Right lobe of liver (tissue), 6 donors: ENCODE measurements around the gene NCK2. TPM values are rescaled to one million over a fixed set of nuclear protein-coding genes. Genes with fewer than 3 reads are reported as not detected.

ENCODE experiments used
- ATAC-seq, 4 donors: fragments of 200-7000 bp; cut with Tn5 transposase; one replicate each; pipeline ENCODE4 v1.9.1; 2020; ENCODE audit warnings: mild to moderate bottlenecking in 4 of 4, moderate library complexity in 4 of 4
- DNase-seq, 3 donors: peaks; one replicate each; pipeline ENCODE4 v3.0.0-alpha.2; 2020
- H3K27ac ChIP-seq, 3 donors: fragments of 200-600 bp; one replicate each; pipeline ENCODE4 v1.8.0; 2022
- H3K27me3 ChIP-seq, 2 donors: fragments of 200-600 bp; one replicate each; pipeline ENCODE4 v1.8.0; 2022
- H3K36me3 ChIP-seq, 4 donors: fragments of 200-600 bp; sonication (generic) in 1 of 4; one replicate each; pipeline versions ENCODE4 v1.5.1 to v1.8.0; 2017 to 2022; ENCODE audit warnings: control low read depth in 1 of 4
- H3K4me1 ChIP-seq, 4 donors: fragments of 200-600 bp; sonication (generic) in 1 of 4; one replicate each; pipeline versions ENCODE4 v1.5.1 to v1.8.0; 2017 to 2022; ENCODE audit warnings: control low read depth in 1 of 4
- H3K4me3 ChIP-seq, 3 donors: fragments of 200-600 bp; one replicate each; pipeline ENCODE4 v1.8.0; 2022
- H3K9me3 ChIP-seq, 4 donors: fragments of 200-600 bp; sonication (generic) in 1 of 4; one replicate each; pipeline versions ENCODE4 v1.5.1 to v1.8.0; 2017 to 2022; ENCODE audit warnings: control low read depth in 1 of 4
- CTCF ChIP-seq, 4 donors: fragments of 200-600 bp in 3 of 4; fragments of 450-650 bp in 1 of 4; IDR thresholded peaks; one replicate each; pipeline versions ENCODE4 v1.5.1 to v1.8.0; 2016 to 2022; ENCODE audit warnings: antibody characterized with exemption in 4 of 4, mild to moderate bottlenecking in 2 of 4
- POLR2A ChIP-seq: fragments of 450-650 bp; IDR thresholded peaks from one replicate; pipeline ENCODE4 v1.6.1; 2017; ENCODE audit warnings: antibody characterized with exemption, mild to moderate bottlenecking
- WGBS: methylation state at CpG from one replicate; pipeline ENCODE4 v1.1.6; 2018; ENCODE audit warnings: low coverage, low lambda C conversion rate; ENCODE audit not compliant: insufficient coverage; ENCODE audit errors: missing lambda C conversion rate; 5-methylcytosine and 5-hydroxymethylcytosine counted together
- intact Hi-C, 2 donors: fragments of 100-400 bp; cut with DNase I; formaldehyde crosslinking; loops; one replicate each; pipeline versions ENCODE4 v1.11.2 to v1.14.1; 2022
- total RNA-seq, 6 experiments: library from RNA; depleted of rRNA in 2 of 6; stranded (reverse); fragments of >200 nt in 2 of 6; fragmentation: NEBNext Ultra II Directional in 3 of 6; extraction: Animal tissue kit (Norgen Biotek cat#: 25700) in 3 of 6; gene quantifications; one replicate each; pipeline versions ENCODE4 v1.1.0 to v1.2.4, GENCODE V29; 2016 to 2023
- donor health status: DM: no; HTN: yes; CAD: no.
- donor health status: DM: no; HTN: no; CAD: no.
- donor health status: DM: no; HTN: no; CAD: no.
- donor health status: DM: no; HTN: yes; CAD: no.
- donor health status: DM: no; HTN: yes; CAD: no.

Gene NCK2
- total RNA-seq, 6 experiments from 2014 or later = 4.8 to 11.7 (median 7.1) TPM

GRCh38 chr2:105910497-105911238 lies 166.0 kb downstream of the NCK2 start:
- no peak overlapping the region for H3K4me3 ChIP-seq
- DNase-seq (no peak), ATAC-seq (peak in 3 of 4 donors; percentile 20 to 68 (median 30))
- 54% methylated on average over 12 of the region's 13 CpGs for WGBS
- no peaks in the 10 kb centered on the region for H3K36me3 ChIP-seq
- H3K27me3 ChIP-seq = no peaks in the 10 kb centered on the region
- no peak overlapping the region for H3K27ac ChIP-seq
- peaks cover 0 to 3% (median 0%) of the 10 kb centered on the region in 4 donors for H3K4me1 ChIP-seq
- TF ChIP-seq POLR2A (no peak), CTCF (IDR thresholded peaks at IDR 0.05) (no peak)
- no peaks in the 10 kb centered on the region for H3K9me3 ChIP-seq
- intact Hi-C loops = no loop called here

DNA sequence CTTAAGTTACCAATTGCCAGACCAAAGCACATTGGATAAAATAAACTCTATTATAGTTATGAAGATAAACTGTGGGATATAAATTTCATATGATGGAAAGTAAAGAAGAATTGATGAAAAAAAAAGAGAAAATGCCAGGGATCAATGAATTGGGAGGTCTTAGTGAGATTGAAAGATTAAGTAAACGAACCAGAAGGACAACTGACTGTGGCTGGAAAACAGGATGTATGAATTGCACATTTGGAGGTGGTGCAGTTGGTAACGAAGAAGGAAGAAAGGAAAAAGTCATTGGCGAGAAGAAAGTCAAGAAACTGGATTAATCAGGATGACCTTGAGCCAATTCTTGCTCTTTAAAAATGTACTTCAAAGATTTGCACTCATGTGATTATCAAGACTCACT lies 166.7 kb downstream of the NCK2 start:
- no peaks in the 10 kb centered on the region for H3K27me3 ChIP-seq
- ATAC-seq (no peak), DNase-seq (no peak)
- peaks cover 0 to 3% (median 0%) of the 10 kb centered on the region in 4 donors for H3K4me1 ChIP-seq
- TF ChIP-seq POLR2A = no peak
- TF ChIP-seq CTCF (IDR thresholded peaks at IDR 0.05) = no peak
- no peaks in the 10 kb centered on the region for H3K9me3 ChIP-seq
- intact Hi-C loops = no loop called here
- H3K27ac ChIP-seq = no peak overlapping the region
- 54% methylated on average over 3 of the region's 3 CpGs for WGBS
- no peaks in the 10 kb centered on the region for H3K36me3 ChIP-seq
- H3K4me3 ChIP-seq = no peak overlapping the region

DNA sequence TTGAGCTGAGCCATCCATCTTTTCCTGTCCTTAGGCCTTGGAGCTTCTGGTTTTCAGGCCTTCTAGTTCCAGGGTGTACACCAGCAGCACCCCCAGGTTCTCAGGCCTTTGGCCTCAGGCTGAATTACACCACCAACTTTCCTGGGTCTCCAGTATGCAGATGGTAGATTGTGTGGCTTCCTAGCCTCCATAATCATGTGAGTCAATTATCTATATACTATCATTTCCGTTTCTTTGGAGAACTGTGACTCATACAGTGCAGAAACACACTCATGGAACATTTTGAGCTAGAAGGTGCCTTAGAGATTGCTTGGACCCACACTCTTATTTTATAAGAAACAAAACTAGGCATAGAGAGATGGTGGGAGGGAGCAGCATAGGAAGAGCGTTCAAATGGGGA lies 167.4 kb downstream of the NCK2 start:
- Histone ChIP-seq H3K27ac (no peak overlapping the region), H3K9me3 (no peaks in the 10 kb centered on the region), H3K27me3 (no peaks in the 10 kb centered on the region), H3K4me3 (no peak overlapping the region), H3K36me3 (no peaks in the 10 kb centered on the region), H3K4me1 (peaks cover 0 to 3% (median 0%) of the 10 kb centered on the region in 4 donors)
- ATAC-seq (no peak), DNase-seq (no peak)
- 76% methylated on average over 2 of the region's 2 CpGs for WGBS
- TF ChIP-seq CTCF (IDR thresholded peaks at IDR 0.05) (no peak), POLR2A (no peak)
- intact Hi-C loops = no loop called here

DNA sequence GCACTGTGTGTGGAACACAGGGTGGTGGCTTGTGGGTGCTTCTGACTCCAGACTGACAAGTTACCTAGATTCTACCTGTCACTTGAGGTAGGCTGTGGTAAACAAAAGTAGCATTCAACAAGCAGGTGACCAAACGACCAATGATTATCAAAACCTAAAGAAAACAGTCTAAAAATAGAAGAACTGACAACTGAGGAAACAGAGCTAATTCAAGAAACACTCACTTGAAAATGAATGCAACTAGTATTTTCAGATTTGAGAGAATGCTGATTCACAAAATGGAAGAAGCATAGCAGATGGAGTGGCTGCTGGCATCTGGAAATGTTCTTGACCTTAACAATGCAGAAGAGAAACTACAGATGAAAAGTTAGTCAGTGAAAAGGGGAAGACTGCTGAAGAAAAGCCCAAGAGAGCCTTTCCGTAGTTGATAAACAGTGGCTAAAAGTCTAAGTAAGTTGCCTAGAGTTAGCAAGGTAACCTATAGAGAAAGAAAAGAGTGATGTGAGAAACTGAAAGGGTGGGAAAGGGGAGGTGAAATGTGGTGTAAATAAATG lies 170.4 kb downstream of the NCK2 start:
- 56% methylated on average over 2 of the region's 2 CpGs for WGBS
- H3K36me3 ChIP-seq = no peaks in the 10 kb centered on the region
- TF ChIP-seq POLR2A = no peak
- TF ChIP-seq CTCF (IDR thresholded peaks at IDR 0.05) = no peak
- H3K27ac ChIP-seq = no peak overlapping the region
- H3K9me3 ChIP-seq = no peaks in the 10 kb centered on the region
- peaks cover 0 to 3% (median 0%) of the 10 kb centered on the region in 4 donors for H3K4me1 ChIP-seq
- H3K27me3 ChIP-seq = no peaks in the 10 kb centered on the region
- intact Hi-C loops = no loop called here
- ATAC-seq = no peak
- no peak for DNase-seq
- no peak overlapping the region for H3K4me3 ChIP-seq
